GM10248 (cell line): Measurements from ENCODE around the gene RYR1.

Source experiments
- CTCF ChIA-PET: fragments of 300-600 bp; sonication (Branson Sonifier 250); formaldehyde crosslinking; extraction: SDS; loops from one replicate; lab custom pipeline; 2021; ENCODE audit warnings: antibody characterized with exemption; lab: Yijun Ruan, JAX
- POLR2A ChIA-PET: fragments of 350-650 bp; sonication (Branson Sonifier 250); formaldehyde crosslinking; extraction: SDS; loops from one replicate; lab custom pipeline; 2020; ENCODE audit warnings: antibody characterized with exemption; lab: Yijun Ruan, JAX
- DNase-seq: peaks from one replicate; pipeline ENCODE4 v3.0.0; 2012; ENCODE audit errors: extremely low spot score
- TF ChIP-seq, protein P1 (sequence below): IDR thresholded peaks from 2 replicates; pipeline ENCODE4 v1.5.1; 2012; ENCODE audit warnings: mild to moderate bottlenecking, low read depth; ENCODE audit errors: extremely low read depth, missing control alignments, control extremely low read depth

The RYR1 gene

DNA sequence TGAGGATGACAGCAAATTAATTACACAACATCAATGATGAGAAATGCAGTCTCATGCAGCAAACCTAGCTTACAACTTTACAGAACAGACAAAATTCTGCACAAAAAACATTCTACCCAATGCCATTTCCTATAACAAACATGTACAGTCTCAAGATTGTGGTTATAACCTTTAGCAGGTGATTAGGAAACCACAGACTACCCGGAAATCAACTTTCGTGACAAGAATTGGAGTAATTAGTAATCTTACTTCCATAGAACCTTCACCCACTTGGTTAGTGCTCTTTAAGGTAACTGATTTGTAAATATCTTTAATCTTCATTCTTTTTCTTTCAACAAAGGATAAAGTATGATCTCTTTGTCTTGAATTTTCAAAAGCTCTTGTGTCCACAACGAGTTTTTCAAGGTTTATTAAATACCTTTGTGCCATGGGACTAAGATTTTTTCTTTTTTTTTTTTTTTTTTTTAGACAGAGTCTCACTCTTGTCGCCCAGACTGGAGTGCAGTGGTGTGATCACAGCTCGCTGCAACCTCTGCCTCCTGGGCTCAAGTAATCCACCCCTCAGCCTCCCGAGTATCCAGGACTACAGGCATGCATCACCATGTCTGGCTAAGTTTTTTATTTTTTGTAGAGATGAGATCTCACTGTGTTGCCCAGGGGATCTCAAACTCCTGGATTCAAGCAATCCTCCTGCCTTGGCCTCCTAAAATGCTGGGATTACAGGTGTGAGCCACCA is 105.5 kb downstream of the RYR1 start:
- TF ChIP-seq, protein P1, sequence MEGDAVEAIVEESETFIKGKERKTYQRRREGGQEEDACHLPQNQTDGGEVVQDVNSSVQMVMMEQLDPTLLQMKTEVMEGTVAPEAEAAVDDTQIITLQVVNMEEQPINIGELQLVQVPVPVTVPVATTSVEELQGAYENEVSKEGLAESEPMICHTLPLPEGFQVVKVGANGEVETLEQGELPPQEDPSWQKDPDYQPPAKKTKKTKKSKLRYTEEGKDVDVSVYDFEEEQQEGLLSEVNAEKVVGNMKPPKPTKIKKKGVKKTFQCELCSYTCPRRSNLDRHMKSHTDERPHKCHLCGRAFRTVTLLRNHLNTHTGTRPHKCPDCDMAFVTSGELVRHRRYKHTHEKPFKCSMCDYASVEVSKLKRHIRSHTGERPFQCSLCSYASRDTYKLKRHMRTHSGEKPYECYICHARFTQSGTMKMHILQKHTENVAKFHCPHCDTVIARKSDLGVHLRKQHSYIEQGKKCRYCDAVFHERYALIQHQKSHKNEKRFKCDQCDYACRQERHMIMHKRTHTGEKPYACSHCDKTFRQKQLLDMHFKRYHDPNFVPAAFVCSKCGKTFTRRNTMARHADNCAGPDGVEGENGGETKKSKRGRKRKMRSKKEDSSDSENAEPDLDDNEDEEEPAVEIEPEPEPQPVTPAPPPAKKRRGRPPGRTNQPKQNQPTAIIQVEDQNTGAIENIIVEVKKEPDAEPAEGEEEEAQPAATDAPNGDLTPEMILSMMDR = no peak
- DNase-seq = no peak
- ChIA-PET CTCF (interaction anchor here (0.9 kb wide), 1 partner anchor 95 kb away, joined by 3 read pairs; no protein-coding TSS in a partner anchor), POLR2A (no interaction called here)

DNA sequence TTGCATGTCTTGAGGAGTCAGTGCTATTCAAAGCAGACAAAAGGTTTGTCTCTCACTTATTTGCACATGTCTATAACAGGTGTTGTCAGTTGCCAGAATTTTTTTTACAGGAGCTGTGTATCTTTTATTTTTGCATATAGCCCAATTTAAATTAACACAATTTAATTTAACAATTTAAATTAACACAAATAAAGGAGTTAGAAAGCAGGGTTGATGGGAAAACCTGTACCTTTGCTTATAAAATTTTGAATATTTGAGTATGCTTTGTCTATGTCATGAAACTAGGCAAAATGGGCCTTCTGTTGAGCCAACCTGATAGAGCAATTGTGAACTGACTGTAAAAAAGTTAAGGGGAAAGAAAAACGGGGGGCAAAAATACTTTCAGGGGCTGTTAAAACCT is 106.3 kb downstream of the RYR1 start:
- ChIA-PET POLR2A (no interaction called here), CTCF (no interaction called here)
- no peak for DNase-seq
- TF ChIP-seq, protein P1 = no peak

DNA sequence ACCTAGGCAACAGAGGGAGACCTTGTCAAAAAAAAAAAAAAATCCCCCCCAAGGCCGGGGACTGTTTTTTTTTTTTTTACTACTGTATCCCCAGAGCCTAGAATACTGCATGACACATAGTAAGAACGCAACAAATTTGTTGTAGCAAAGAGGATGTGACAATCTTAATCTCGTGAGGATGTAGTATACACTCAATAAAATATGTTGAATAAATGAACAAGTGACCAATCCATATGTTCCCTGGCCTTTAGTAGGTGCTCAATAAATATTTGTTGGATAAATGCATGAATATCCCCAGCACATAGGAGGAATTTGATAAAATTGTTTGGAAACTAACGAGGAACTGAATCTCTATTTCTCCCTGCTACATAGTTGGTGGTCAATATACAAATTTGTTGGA is 108.5 kb downstream of the RYR1 start:
- no peak for DNase-seq
- CTCF ChIA-PET = interaction anchor here (1.4 kb wide), 1 partner anchor 93 kb away, joined by 4 read pairs; no protein-coding TSS in a partner anchor
- POLR2A ChIA-PET = no interaction called here
- TF ChIP-seq, protein P1 = no peak

DNA sequence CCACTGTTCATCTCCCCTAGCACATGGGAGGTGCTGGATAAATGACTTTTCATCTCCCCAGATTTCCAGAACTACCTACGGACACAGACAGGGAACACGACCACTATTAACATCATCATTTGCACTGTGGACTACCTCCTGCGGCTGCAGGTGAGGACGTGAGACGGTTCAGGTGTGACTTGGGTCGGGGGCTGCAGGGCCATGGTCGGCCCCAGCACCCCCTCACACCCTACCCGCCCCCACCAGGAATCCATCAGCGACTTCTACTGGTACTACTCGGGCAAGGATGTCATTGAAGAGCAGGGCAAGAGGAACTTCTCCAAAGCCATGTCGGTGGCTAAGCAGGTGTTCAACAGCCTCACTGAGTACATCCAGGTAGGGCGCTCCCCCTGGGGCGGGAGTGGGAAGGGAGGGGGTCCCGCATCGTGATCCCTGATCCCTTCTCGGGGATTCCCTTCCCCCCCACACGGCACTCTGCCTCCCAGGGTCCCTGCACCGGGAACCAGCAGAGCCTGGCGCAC is 109.9 kb downstream of the RYR1 start:
- DNase-seq = no peak
- POLR2A ChIA-PET = interaction anchor here (0.6 kb wide), 1 partner anchor 60 kb away, joined by 7 read pairs; no protein-coding TSS in a partner anchor
- CTCF ChIA-PET = interaction anchor here (0.6 to 5.2 kb wide), 22 partner anchors 10 to 435 kb away, joined by 3 to 64 read pairs (median 3); partner anchors contain the start of genes ACTN4, EIF3K, MRPS12 and SARS2
- TF ChIP-seq, protein P1 = no peak

DNA sequence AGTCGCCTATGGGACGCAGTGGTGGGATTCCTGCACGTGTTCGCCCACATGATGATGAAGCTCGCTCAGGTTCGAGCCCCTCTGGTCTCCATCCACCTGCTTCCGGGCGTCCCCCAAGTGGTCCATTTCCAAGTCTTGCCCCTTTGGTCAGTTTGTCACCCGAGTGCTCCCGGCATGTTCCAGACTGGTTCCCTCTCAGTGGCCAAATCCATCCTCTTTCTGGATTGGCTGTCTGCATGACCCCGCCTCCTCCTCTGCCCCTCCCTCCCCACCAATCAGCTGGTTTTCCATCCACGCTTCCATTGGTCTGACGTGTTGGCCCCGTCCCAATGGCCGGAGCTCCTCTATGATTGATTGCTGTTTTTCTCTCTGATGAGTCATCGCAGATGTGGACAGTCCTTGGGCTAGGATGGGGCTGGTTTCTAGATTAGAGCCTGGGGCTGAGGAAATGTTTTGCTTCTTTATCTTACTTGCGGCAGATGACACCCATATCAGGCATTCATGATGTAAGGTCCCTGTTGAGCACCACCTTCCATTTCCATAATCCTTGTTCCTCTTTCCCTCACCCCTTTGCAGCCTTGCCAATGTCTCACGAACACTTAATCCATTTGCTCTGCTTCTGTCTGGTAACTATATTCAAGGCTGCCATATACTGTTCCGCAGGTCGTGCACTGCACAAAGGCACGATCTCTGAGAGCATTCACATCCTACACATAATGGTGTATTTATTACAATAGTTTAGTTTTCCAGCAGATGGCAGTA is 110.5 kb downstream of the RYR1 start:
- TF ChIP-seq, protein P1 = peak; percentile 28
- CTCF ChIA-PET = interaction anchor here (0.6 to 5.2 kb wide), 24 partner anchors 10 to 435 kb away, joined by 3 to 64 read pairs (median 3); partner anchors contain the start of genes ACTN4, EIF3K, MRPS12 and SARS2
- DNase-seq = peak; percentile 75
- POLR2A ChIA-PET = interaction anchor here (0.6 kb wide), 1 partner anchor 60 kb away, joined by 7 read pairs; no protein-coding TSS in a partner anchor
